H9 (cell line): ENCODE measurements around the gene ANKH. TPM values are rescaled to one million over a fixed set of nuclear protein-coding genes. Genes with fewer than 3 reads are reported as not detected.

ENCODE experiments used
- DNase-seq: peaks from one replicate; pipeline ENCODE4 v3.0.0-alpha.2; 2017
- H2AFZ ChIP-seq: one replicate; pipeline ENCODE4 v1.6.1; 2013; ENCODE audit warnings: mild to moderate bottlenecking, low read length, control low read depth, moderate library complexity
- H2AK5ac ChIP-seq: 2 replicates; pipeline ENCODE4 v1.6.1; 2013; ENCODE audit warnings: low read length, control low read depth, mixed read lengths; ENCODE audit not compliant: insufficient read length
- H2BK120ac ChIP-seq: one replicate; pipeline ENCODE4 v1.6.1; 2013; ENCODE audit warnings: low read depth, mild to moderate bottlenecking, low read length, control low read depth, inconsistent platforms; ENCODE audit not compliant: poor library complexity, severe bottlenecking
- H2BK12ac ChIP-seq: 2 replicates; pipeline ENCODE4 v1.6.1; 2013; ENCODE audit warnings: low read length, control low read depth, mixed read lengths, low read depth; ENCODE audit not compliant: insufficient read length
- H2BK15ac ChIP-seq: 2 replicates; pipeline ENCODE4 v1.6.1; 2013; ENCODE audit warnings: low read depth, low read length, control low read depth
- H2BK20ac ChIP-seq: one replicate; pipeline ENCODE4 v1.6.1; 2013; ENCODE audit warnings: low read depth, mild to moderate bottlenecking, low read length, control low read depth, inconsistent platforms; ENCODE audit not compliant: poor library complexity, severe bottlenecking
- H2BK5ac ChIP-seq: 2 replicates; pipeline ENCODE4 v1.6.1; 2013; ENCODE audit warnings: low read length, control low read depth, mixed read lengths; ENCODE audit not compliant: insufficient read length
- H3K14ac ChIP-seq: 2 replicates; pipeline ENCODE4 v1.6.1; 2013; ENCODE audit warnings: low read length, control low read depth; ENCODE audit not compliant: insufficient read depth
- H3K18ac ChIP-seq: 2 replicates; pipeline ENCODE4 v1.6.1; 2013; ENCODE audit warnings: low read depth, mild to moderate bottlenecking, mixed read lengths, low read length, control low read depth; ENCODE audit not compliant: insufficient read length
- H3K23ac ChIP-seq: 2 replicates; pipeline ENCODE4 v1.6.1; 2013; ENCODE audit warnings: low read length, control low read depth, mixed read lengths, low read depth; ENCODE audit not compliant: insufficient read length
- H3K23me2 ChIP-seq: 2 replicates; pipeline ENCODE4 v1.6.1; 2013; ENCODE audit warnings: low read depth, mild to moderate bottlenecking, mixed read lengths, low read length, control low read depth; ENCODE audit not compliant: insufficient read length, poor library complexity, severe bottlenecking
- H3K27ac ChIP-seq: 2 replicates; pipeline ENCODE4 v1.5.1; 2013; ENCODE audit warnings: low read length, control low read depth, mixed read lengths, low read depth; ENCODE audit not compliant: insufficient read length
- H3K27me3 ChIP-seq: 2 replicates; pipeline ENCODE4 v1.6.1; 2013; ENCODE audit warnings: low read length, control low read depth, inconsistent platforms; ENCODE audit not compliant: insufficient read depth
- H3K4ac ChIP-seq: 2 replicates; pipeline ENCODE4 v1.6.1; 2013; ENCODE audit warnings: low read depth, mild to moderate bottlenecking, control low read depth, inconsistent platforms, low read length, moderate library complexity
- H3K4me1 ChIP-seq: 2 replicates; pipeline ENCODE4 v1.6.1; 2013; ENCODE audit warnings: low read length, control low read depth, inconsistent platforms; ENCODE audit not compliant: insufficient read depth
- H3K4me2 ChIP-seq: 2 replicates; pipeline ENCODE4 v1.6.1; 2013; ENCODE audit warnings: low read length, control low read depth, mixed read lengths; ENCODE audit not compliant: insufficient read length, insufficient read depth
- H3K56ac ChIP-seq: 2 replicates; pipeline ENCODE4 v1.6.1; 2013; ENCODE audit warnings: low read depth, mild to moderate bottlenecking, mixed read lengths, low read length, control low read depth; ENCODE audit not compliant: insufficient read length
- H3K79me1 ChIP-seq: 2 replicates; pipeline ENCODE4 v1.6.1; 2013; ENCODE audit warnings: low read depth, mild to moderate bottlenecking, moderate library complexity, low read length, control low read depth, inconsistent platforms; ENCODE audit not compliant: insufficient read depth, poor library complexity, severe bottlenecking
- H3K79me2 ChIP-seq: 2 replicates; pipeline ENCODE4 v1.6.1; 2013; ENCODE audit warnings: low read length, control low read depth, inconsistent platforms; ENCODE audit not compliant: insufficient read depth
- H3K9ac ChIP-seq: 2 replicates; pipeline ENCODE4 v1.6.1; 2013; ENCODE audit warnings: low read length, control low read depth, mixed read lengths; ENCODE audit not compliant: insufficient read length; ENCODE audit errors: extremely low read depth
- H3K9me3 ChIP-seq: one replicate; pipeline ENCODE4 v1.6.1; 2013; ENCODE audit warnings: low read depth, low read length, inconsistent platforms; ENCODE audit not compliant: control insufficient read depth
- H3T11ph ChIP-seq: one replicate; pipeline ENCODE4 v1.6.1; 2013; ENCODE audit warnings: mild to moderate bottlenecking, low read length, control low read depth, inconsistent platforms
- H4K20me1 ChIP-seq: one replicate; pipeline ENCODE4 v1.6.1; 2013; ENCODE audit not compliant: control insufficient read depth, insufficient read length, insufficient read depth
- H4K5ac ChIP-seq: 2 replicates; pipeline ENCODE4 v1.6.1; 2013; ENCODE audit warnings: low read depth, mild to moderate bottlenecking, mixed read lengths, low read length, control low read depth; ENCODE audit not compliant: insufficient read length
- H4K8ac ChIP-seq: replicated peaks from 2 replicates; pipeline ENCODE4 v1.6.1; 2013; ENCODE audit warnings: low read length, control low read depth, mixed read lengths, low read depth; ENCODE audit not compliant: insufficient read length
- H4K91ac ChIP-seq: 2 replicates; pipeline ENCODE4 v1.6.1; 2013; ENCODE audit warnings: low read depth, mild to moderate bottlenecking, moderate library complexity, mixed read lengths, low read length, control low read depth; ENCODE audit not compliant: insufficient read length
- H3K27ac Mint-ChIP-seq, 3 experiments: 2 replicates in 2 of 3; 3 replicates in 1 of 3; pipeline ENCODE4 v1.8.0; 2020 to 2021; ENCODE audit warnings: mixed read lengths in 3 of 3, mild to moderate bottlenecking in 1 of 3, moderate library complexity in 1 of 3
- H3K27me3 Mint-ChIP-seq: 2 replicates; pipeline ENCODE4 v1.8.0; 2021; ENCODE audit warnings: low read depth, mild to moderate bottlenecking, moderate library complexity, mixed read lengths
- H3K36me3 Mint-ChIP-seq, 3 experiments: 2 replicates in 2 of 3; 3 replicates in 1 of 3; pipeline ENCODE4 v1.8.0; 2020 to 2021; ENCODE audit warnings: low read depth in 3 of 3, mixed read lengths in 3 of 3; ENCODE audit not compliant: insufficient read depth in 1 of 3
- H3K4me1 Mint-ChIP-seq, 2 experiments: 2 replicates each; pipeline ENCODE4 v1.8.0; 2020; ENCODE audit warnings: mixed read lengths in 2 of 2
- H3K4me3 Mint-ChIP-seq, 2 experiments: 2 replicates in 1 of 2; 3 replicates in 1 of 2; pipeline ENCODE4 v1.8.0; 2020 to 2021; ENCODE audit warnings: mild to moderate bottlenecking in 2 of 2, mixed read lengths in 2 of 2, moderate library complexity in 1 of 2
- H3K9me3 Mint-ChIP-seq, 2 experiments: 2 replicates in 1 of 2; 3 replicates in 1 of 2; pipeline ENCODE4 v1.8.0; 2020; ENCODE audit warnings: mild to moderate bottlenecking in 2 of 2, mixed read lengths in 2 of 2, moderate library complexity in 1 of 2
- WGBS: extraction: QIAGEN DNeasy Blood & Tissue Kit; methylation state at CpG from one replicate; pipeline ENCODE4 v1.1.7; 2013; ENCODE audit warnings: missing lambda C conversion rate, low lambda C conversion rate, mixed read lengths; ENCODE audit not compliant: insufficient read length; ENCODE audit errors: extremely low coverage; 5-methylcytosine and 5-hydroxymethylcytosine counted together
- total RNA-seq: library from RNA; stranded (reverse); gene quantifications from 2 replicates; pipeline ENCODE4 v1.2.1, GENCODE V29; 2021
- TF ChIP-seq, protein P1 (sequence below): fragments of 200-600 bp; sonication (generic); conservative IDR thresholded peaks from 3 replicates; pipeline ENCODE4 v1.8.0; 2021; ENCODE audit warnings: antibody characterized with exemption, mild to moderate bottlenecking

The ANKH gene
- total RNA-seq, 1 experiment from 2014 or later: 9.6 TPM

DNA sequence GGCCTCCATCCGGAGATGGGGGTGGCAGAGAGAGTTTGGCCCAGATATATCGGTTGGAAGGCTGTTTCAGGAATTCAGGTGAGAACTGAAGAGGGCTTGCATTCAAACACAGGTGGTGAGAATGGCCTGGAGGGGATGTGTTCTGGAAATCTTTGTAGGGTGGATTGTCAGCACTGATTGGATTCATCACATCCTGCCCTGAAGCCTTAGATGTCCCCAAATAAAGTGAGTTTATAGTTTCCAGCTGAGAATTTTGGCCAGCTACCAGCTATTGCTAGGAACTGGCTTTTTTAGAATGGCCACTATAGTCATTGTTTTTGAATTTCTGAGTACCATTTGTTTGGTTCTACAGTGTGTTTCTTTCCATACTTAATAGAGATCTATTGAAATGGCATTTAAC lies 46.1 kb upstream of the ANKH start:
- Histone ChIP-seq H3K79me1 (no peaks in the 10 kb centered on the region), H2BK12ac (no peak overlapping the region), H3K4me2 (no peak overlapping the region), H4K91ac (no peak overlapping the region), H4K8ac (no peak overlapping the region), H3K14ac (no peak overlapping the region), H3K4ac (no peak overlapping the region), H3K18ac (no peak overlapping the region), H4K20me1 (no peaks in the 10 kb centered on the region), H3K56ac (no peak overlapping the region), H3K9ac (no peak overlapping the region), H4K5ac (no peak overlapping the region), H2BK120ac (no peak overlapping the region), H2BK15ac (no peak overlapping the region), H3K4me1 (no peaks in the 10 kb centered on the region), H2AFZ (no peak overlapping the region), H3K79me2 (no peaks in the 10 kb centered on the region), H2BK20ac (no peak overlapping the region), H3K27me3 (no peaks in the 10 kb centered on the region), H3K27ac (no peak overlapping the region), H2AK5ac (no peak overlapping the region), H3K23me2 (no peaks in the 10 kb centered on the region), H2BK5ac (no peak overlapping the region), H3T11ph (no peak overlapping the region), H3K9me3 (no peaks in the 10 kb centered on the region), H3K23ac (no peak overlapping the region)
- Mint-ChIP-seq H3K9me3 (no peaks in the 10 kb centered on the region), H3K36me3 (no peaks in the 10 kb centered on the region; a peak in 1 of 7 replicates), H3K4me1 (peaks cover 0 to 5% of the 10 kb centered on the region in 2 experiments; a peak in 1 of 4 replicates), H3K4me3 (no peak overlapping the region), H3K27me3 (no peaks in the 10 kb centered on the region; the same call in 1 of the 2 replicates), H3K27ac (no peak overlapping the region)
- no peak for DNase-seq
- TF ChIP-seq, protein P1, sequence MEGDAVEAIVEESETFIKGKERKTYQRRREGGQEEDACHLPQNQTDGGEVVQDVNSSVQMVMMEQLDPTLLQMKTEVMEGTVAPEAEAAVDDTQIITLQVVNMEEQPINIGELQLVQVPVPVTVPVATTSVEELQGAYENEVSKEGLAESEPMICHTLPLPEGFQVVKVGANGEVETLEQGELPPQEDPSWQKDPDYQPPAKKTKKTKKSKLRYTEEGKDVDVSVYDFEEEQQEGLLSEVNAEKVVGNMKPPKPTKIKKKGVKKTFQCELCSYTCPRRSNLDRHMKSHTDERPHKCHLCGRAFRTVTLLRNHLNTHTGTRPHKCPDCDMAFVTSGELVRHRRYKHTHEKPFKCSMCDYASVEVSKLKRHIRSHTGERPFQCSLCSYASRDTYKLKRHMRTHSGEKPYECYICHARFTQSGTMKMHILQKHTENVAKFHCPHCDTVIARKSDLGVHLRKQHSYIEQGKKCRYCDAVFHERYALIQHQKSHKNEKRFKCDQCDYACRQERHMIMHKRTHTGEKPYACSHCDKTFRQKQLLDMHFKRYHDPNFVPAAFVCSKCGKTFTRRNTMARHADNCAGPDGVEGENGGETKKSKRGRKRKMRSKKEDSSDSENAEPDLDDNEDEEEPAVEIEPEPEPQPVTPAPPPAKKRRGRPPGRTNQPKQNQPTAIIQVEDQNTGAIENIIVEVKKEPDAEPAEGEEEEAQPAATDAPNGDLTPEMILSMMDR: no peak
- no CpG with 5 or more reads among the region's 2 CpGs for WGBS
